Activated T-cell treated with anti-CD3 and anti-CD28 coated beads, Interleukin-2, amount 50 U/mL, for 72 hours (primary cell): ENCODE measurements around the gene CNNM4. TPM values are rescaled to one million over a fixed set of nuclear protein-coding genes. Genes with fewer than 3 reads are reported as not detected.
A peak's percentile ranks its signal among the peaks of the same experiment; 100 is the strongest.

ENCODE experiments used
- ATAC-seq, 2 donors: fragments of 150-1000 bp; cut with Tn5 transposase; replicated peaks in 1 of 2; 2 replicates each; pipeline ENCODE4 v1.10.0; 2021; ENCODE audit warnings: moderate library complexity in 2 of 2, mild to moderate bottlenecking in 1 of 2
- DNase-seq, 2 donors: peaks; one replicate each; pipeline ENCODE4 v3.0.0; 2021 to 2022; ENCODE audit warnings: mixed read lengths in 1 of 2
- H3K27ac Mint-ChIP-seq: one replicate; pipeline ENCODE4 v1.8.0; 2022; ENCODE audit warnings: mild to moderate bottlenecking, moderate library complexity, mixed read lengths
- H3K27me3 Mint-ChIP-seq: one replicate; pipeline ENCODE4 v1.8.0; 2022; ENCODE audit warnings: low read depth, mixed read lengths
- H3K36me3 Mint-ChIP-seq, 2 donors: one replicate each; pipeline ENCODE4 v1.8.0; 2022; ENCODE audit warnings: mixed read lengths in 2 of 2, mild to moderate bottlenecking in 1 of 2; ENCODE audit not compliant: insufficient read depth in 2 of 2
- H3K4me1 Mint-ChIP-seq: one replicate; pipeline ENCODE4 v1.8.0; 2022; ENCODE audit warnings: low read depth, mixed read lengths
- H3K4me3 Mint-ChIP-seq, 2 donors: one replicate each; pipeline ENCODE4 v1.8.0; 2022; ENCODE audit warnings: mild to moderate bottlenecking in 2 of 2, mixed read lengths in 2 of 2, moderate library complexity in 2 of 2
- H3K9me3 Mint-ChIP-seq, 2 donors: one replicate each; pipeline ENCODE4 v1.8.0; 2022; ENCODE audit warnings: mixed read lengths in 2 of 2
- total RNA-seq, 2 donors: library from RNA; stranded (reverse); gene quantifications; one replicate each; pipeline ENCODE4 v1.2.3, GENCODE V29; 2022

CNNM4 gene
- total RNA-seq, 2 donors from 2014 or later: 9.1 to 9.5 TPM

DNA sequence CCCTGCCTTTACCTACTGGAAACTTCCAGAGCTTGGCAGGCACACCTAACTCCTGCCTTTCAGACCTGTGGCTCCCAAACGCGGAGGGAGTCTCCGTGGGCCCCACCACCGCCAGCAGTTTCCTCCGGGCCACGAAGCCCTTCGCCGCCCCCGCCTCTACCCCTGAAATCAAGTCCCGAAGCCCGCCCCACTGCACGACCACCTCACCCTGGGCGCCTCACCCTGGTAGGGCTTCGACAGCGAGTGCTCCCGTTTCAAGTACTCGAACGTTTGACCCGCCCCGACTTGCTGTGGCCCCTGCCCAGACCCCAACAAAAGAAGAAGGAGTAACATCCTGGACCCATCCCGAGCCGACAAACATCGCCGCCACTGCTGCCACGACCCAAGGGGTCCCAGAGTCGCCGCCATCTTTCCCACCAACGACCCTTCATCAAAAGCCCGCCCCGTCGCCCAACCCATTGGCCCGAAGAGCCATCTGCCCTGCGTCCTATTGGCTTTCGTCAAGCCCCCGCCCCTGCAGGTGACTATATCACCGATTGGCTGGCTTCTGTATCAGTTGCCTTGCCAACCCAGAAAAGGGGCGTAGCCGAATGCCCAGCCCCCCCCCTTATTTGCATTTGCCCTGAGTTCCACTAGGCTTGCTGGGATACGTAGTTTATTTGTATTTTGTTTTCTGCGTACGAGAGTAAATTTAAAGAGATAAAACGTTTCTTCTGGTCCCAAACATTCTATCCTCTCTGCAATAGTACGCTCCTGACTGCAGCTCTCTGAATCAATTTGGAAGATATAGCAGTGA lies 20.9 kb upstream of the CNNM4 start, which contains the start of gene LMAN2L:
TSS of gene LMAN2L (minus strand) at position 432 of the 796 bp plus-strand sequence. CDS start at position 408, 24 bp downstream.
- DNase-seq (peak; percentile 95 to 99), ATAC-seq (peak; percentile 100)
- Mint-ChIP-seq H3K9me3 (no peaks in the 10 kb centered on the region), H3K4me1 (peaks cover 35% of the 10 kb centered on the region), H3K4me3 (peak within 1 kb of the TSS; percentile 93 to 96), H3K27ac (peak within 1 kb of the TSS; percentile 97), H3K27me3 (no peaks in the 10 kb centered on the region), H3K36me3 (peaks cover 0 to 7% of the 10 kb centered on the region in 2 donors)

DNA sequence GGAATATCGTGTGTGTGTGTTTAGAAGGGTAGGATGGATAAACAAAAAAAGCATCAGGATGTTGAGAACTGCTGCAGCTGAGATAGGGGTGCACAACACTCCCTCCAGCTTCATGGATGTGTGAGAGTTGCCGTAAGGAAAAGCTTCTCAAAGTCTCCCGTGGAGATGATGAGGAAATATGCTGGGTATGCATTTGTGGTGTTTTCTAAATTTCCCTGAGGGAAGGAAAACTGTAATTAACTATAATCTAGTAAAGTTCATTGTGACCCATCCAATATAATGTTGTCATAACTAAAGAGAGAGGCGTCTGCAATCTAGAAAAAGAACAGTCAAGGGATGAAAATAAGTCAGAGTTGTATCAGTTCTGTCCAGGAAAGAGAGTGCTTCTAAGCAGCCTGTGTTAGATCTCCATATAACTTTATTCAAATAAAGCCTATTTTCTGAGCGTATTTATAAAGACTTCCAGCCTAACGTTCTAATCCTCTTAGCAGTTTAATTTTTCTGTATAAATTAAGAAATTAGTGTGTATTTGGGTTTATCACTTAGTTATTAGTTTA lies 13.6 kb upstream of the CNNM4 start:
- H3K27me3 Mint-ChIP-seq: no peaks in the 10 kb centered on the region
- H3K4me1 Mint-ChIP-seq: no peaks in the 10 kb centered on the region
- H3K4me3 Mint-ChIP-seq: no peak overlapping the region
- ATAC-seq (no peak), DNase-seq (no peak)
- H3K36me3 Mint-ChIP-seq: no peaks in the 10 kb centered on the region
- H3K9me3 Mint-ChIP-seq: no peaks in the 10 kb centered on the region
- no peak overlapping the region for H3K27ac Mint-ChIP-seq

DNA sequence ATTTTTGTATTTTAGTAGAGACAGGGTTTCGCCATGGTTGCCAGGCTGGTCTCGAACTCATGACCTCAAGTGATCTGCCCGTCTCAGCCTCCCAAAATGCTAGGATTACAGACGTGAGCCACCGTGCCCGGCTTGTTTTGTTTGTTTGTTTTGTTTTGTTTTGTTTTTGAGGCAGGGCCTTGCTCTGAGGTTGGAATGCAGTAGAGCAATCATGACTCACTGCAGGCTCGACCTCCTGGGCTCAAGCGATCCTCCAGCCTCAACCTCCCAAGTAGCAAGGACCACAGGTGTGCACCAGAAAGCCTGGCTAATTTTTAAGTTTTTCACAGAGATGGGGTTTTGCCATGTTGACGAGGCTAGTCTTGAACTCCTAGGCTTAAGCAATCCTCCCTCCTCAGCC lies 8.9 kb upstream of the CNNM4 start:
- DNase-seq (no peak), ATAC-seq (no peak)
- H3K36me3 Mint-ChIP-seq: no peaks in the 10 kb centered on the region
- H3K27ac Mint-ChIP-seq: no peak overlapping the region
- no peaks in the 10 kb centered on the region for H3K4me1 Mint-ChIP-seq
- no peaks in the 10 kb centered on the region for H3K27me3 Mint-ChIP-seq
- H3K9me3 Mint-ChIP-seq: no peaks in the 10 kb centered on the region
- H3K4me3 Mint-ChIP-seq: no peak overlapping the region

DNA sequence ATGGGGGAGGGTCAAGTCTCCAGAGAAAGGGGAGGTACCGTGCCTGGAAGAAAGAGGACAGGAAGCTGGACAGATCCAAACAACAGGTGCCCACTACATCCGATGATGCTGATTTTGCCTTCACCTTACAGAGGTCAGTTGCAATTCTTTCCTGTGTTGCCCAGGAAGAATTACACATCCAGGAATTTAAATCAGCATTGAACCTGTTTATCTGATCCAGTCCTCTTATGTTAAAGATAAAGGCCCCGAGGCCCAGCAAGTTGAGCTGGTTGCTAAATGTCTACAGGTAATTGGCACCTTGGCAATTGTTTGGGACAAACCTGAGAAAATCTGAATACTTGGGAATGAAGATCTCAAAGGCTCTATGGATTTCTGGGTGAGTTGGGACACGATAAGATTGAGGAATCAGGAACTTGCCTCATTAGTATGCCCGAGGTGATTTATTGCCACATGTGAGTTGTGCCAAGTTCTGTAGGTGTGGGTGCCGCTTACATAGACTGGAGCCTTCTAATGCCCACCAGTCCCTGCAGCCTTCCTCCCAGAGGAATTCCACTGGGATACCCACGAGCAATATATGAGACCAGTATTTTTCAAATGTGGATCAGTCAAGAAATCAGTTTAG lies 6.9 kb upstream of the CNNM4 start:
- H3K4me1 Mint-ChIP-seq: no peaks in the 10 kb centered on the region
- H3K36me3 Mint-ChIP-seq: no peaks in the 10 kb centered on the region
- H3K9me3 Mint-ChIP-seq: no peaks in the 10 kb centered on the region
- H3K4me3 Mint-ChIP-seq: no peak overlapping the region
- DNase-seq: no peak
- H3K27me3 Mint-ChIP-seq: no peaks in the 10 kb centered on the region
- H3K27ac Mint-ChIP-seq: no peak overlapping the region
- no peak for ATAC-seq

- H3K4me3 Mint-ChIP-seq: no peak overlapping the region
- H3K27me3 Mint-ChIP-seq: no peaks in the 10 kb centered on the region
- no peak for DNase-seq
- ATAC-seq: no peak
- H3K9me3 Mint-ChIP-seq: no peaks in the 10 kb centered on the region
- peaks cover under 1% of the 10 kb centered on the region for H3K4me1 Mint-ChIP-seq
- no peaks in the 10 kb centered on the region for H3K36me3 Mint-ChIP-seq
- no peak overlapping the region for H3K27ac Mint-ChIP-seq
These were observed 6.4 kb upstream of the CNNM4 start for GRCh38 chr2:96754317-96754716.

DNA sequence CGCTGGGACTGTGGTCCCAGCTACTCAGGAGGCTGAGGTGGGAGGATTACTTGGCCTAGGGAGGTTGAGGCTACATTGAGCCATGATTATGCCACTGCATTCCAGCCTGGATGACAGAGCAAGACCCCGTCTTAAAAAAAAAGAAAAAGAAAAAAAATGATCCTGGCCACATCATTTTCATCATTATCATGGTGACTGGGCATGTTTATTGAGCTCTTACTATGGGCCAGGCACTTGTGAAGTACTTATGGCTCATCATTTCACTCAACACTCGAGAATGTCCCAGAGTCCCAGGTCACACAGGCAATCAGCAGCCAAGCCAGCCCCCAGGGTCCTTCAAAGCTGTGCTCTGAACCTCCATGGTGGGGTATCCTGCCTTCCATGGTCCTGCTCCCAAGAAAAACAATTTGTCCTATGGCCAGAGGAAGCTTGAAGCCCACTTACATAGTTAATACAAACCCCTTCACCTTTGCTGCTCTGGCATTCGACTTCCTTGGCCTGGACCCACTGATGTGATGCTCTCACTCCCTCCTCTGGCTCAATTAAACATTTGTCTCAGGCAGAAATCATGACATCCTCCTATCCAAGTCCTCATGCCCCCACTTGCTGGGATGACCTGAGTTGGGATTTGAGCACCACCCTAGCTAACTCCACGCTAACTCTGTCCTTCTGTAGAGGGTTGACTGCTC lies 3.8 kb upstream of the CNNM4 start:
- Mint-ChIP-seq H3K4me3 (no peak overlapping the region), H3K4me1 (peaks cover 21% of the 10 kb centered on the region), H3K27me3 (no peaks in the 10 kb centered on the region), H3K36me3 (peaks cover 0 to 2% of the 10 kb centered on the region in 2 donors), H3K9me3 (no peaks in the 10 kb centered on the region), H3K27ac (no peak overlapping the region)
- ATAC-seq: no peak
- DNase-seq: no peak

DNA sequence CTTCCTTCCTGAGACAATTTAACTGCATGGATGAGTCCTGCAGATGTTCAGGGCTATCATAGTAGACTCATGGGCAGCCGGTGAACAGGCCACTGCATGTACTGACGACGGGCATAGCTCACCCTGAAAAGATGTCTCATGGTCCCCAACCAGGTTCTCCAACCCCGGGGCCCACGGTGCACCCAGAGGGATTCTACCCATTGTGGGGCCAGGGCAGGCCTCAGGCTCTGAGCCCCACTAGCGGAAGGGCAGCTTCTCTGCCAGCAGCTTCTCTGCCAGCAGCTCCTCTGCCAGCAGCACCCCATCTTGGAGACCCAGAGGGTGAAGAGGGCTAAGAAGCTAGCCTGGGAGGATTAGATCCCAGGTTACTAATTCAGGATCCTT lies 3.2 kb upstream of the CNNM4 start:
- Mint-ChIP-seq H3K27ac (no peak overlapping the region), H3K9me3 (no peaks in the 10 kb centered on the region), H3K4me1 (peaks cover 26% of the 10 kb centered on the region), H3K27me3 (no peaks in the 10 kb centered on the region), H3K36me3 (peaks cover 0 to 2% of the 10 kb centered on the region in 2 donors), H3K4me3 (no peak overlapping the region)
- DNase-seq: no peak
- no peak for ATAC-seq

GRCh38 chr2:96758987-96759386 lies 1.7 kb upstream of the CNNM4 start:
- Mint-ChIP-seq H3K4me1 (peaks cover 41% of the 10 kb centered on the region), H3K36me3 (peaks cover 0 to 2% of the 10 kb centered on the region in 2 donors), H3K4me3 (no peak overlapping the region), H3K27me3 (no peaks in the 10 kb centered on the region), H3K27ac (no peak overlapping the region), H3K9me3 (no peaks in the 10 kb centered on the region)
- no peak for ATAC-seq
- DNase-seq: no peak

GRCh38 chr2:96759548-96759947 lies 1.2 kb upstream of the CNNM4 start:
- H3K36me3 Mint-ChIP-seq: peaks cover 0 to 2% of the 10 kb centered on the region in 2 donors
- ATAC-seq: no peak
- H3K9me3 Mint-ChIP-seq: no peaks in the 10 kb centered on the region
- peak overlapping the region; percentile 78 to 91 for H3K4me3 Mint-ChIP-seq
- peaks cover 47% of the 10 kb centered on the region for H3K4me1 Mint-ChIP-seq
- H3K27me3 Mint-ChIP-seq: no peaks in the 10 kb centered on the region
- H3K27ac Mint-ChIP-seq: peak overlapping the region; percentile 79
- no peak for DNase-seq

DNA sequence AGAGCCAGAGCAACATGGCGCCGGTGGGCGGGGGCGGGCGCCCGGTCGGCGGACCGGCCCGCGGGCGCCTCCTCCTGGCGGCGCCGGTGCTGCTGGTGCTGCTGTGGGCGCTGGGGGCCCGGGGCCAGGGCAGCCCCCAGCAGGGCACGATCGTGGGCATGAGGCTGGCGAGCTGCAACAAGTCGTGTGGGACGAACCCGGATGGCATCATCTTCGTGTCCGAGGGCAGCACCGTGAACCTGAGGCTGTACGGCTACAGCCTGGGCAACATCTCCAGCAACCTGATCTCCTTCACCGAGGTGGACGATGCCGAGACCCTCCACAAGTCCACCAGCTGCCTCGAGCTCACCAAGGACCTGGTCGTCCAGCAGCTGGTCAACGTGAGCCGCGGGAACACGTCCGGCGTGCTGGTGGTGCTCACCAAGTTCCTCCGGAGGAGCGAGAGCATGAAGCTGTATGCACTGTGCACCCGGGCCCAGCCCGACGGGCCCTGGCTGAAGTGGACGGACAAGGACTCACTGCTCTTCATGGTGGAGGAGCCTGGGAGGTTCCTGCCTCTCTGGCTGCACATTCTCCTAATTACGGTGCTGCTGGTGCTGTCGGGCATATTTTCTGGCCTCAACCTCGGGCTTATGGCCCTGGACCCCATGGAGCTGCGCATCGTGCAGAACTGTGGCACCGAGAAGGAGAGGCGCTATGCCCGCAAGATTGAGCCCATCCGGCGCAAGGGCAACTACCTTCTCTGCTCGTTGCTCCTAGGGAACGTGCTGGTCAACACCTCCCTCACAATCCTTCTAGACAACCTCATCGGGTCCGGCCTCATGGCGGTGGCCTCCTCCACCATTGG lies 507 bp downstream of the CNNM4 start:
- peaks cover 58% of the 10 kb centered on the region for H3K4me1 Mint-ChIP-seq
- H3K4me3 Mint-ChIP-seq: peak overlapping the region; percentile 88 to 91
- H3K27me3 Mint-ChIP-seq: no peaks in the 10 kb centered on the region
- peaks cover 0 to 3% of the 10 kb centered on the region in 2 donors for H3K36me3 Mint-ChIP-seq
- peak overlapping the region; percentile 76 for H3K27ac Mint-ChIP-seq
- ATAC-seq (peak; percentile 76 to 78), DNase-seq (peak in 1 of 2 donors; percentile 89)
- no peaks in the 10 kb centered on the region for H3K9me3 Mint-ChIP-seq

GRCh38 chr2:96762529-96763311 lies 2.0 kb downstream of the CNNM4 start:
- Mint-ChIP-seq H3K27me3 (no peaks in the 10 kb centered on the region), H3K4me1 (peaks cover 64% of the 10 kb centered on the region), H3K27ac (peak overlapping the region; percentile 64), H3K36me3 (peaks cover 0 to 3% of the 10 kb centered on the region in 2 donors), H3K4me3 (peak overlapping the region; percentile 88 to 91), H3K9me3 (no peaks in the 10 kb centered on the region)
- DNase-seq: no peak
- ATAC-seq: no peak
